Fibroblast of villous mesenchyme (primary cell): Measurements from ENCODE around the gene SYT6. TPM values are rescaled to one million over a fixed set of nuclear protein-coding genes. Genes with fewer than 3 reads are reported as not detected.

ENCODE experiments used
- DNase-seq: peaks from one replicate; pipeline ENCODE4 v3.0.0-alpha.2; 2010; ENCODE audit warnings: low read depth
- H3K4me3 ChIP-seq: 2 replicates; pipeline ENCODE4 v1.5.1; 2011; ENCODE audit warnings: low read depth, mild to moderate bottlenecking, low read length
- CTCF ChIP-seq: IDR thresholded peaks from 2 replicates; pipeline ENCODE4 v1.5.1; 2012; ENCODE audit warnings: low read depth, mild to moderate bottlenecking, low read length; ENCODE audit not compliant: insufficient read depth
- total RNA-seq: library from RNA; depleted of rRNA; stranded (reverse); fragments of >200 nt; gene quantifications from 2 replicates; pipeline ENCODE4 v1.2.3, GENCODE V29; 2012

Gene SYT6
- total RNA-seq, 1 donor, result not detected

- no peak overlapping the region for H3K4me3 ChIP-seq
- DNase-seq, result peak; percentile 8
- TF ChIP-seq CTCF, result no peak
Measured at GRCh38 chr1:114094363-114094634, 59.4 kb downstream of the SYT6 start.

- TF ChIP-seq CTCF, result no peak
- H3K4me3 ChIP-seq, result no peak overlapping the region
- DNase-seq, result peak; percentile 3
Measured at GRCh38 chr1:114093624-114094362, 59.9 kb downstream of the SYT6 start.

GRCh38 chr1:114092186-114093062 lies 61.2 kb downstream of the SYT6 start:
- no peak for DNase-seq
- no peak overlapping the region for H3K4me3 ChIP-seq

GRCh38 chr1:114091711-114092110 lies 62.0 kb downstream of the SYT6 start:
- H3K4me3 ChIP-seq, result no peak overlapping the region
- no peak for TF ChIP-seq CTCF
- DNase-seq, result no peak

More at GRCh38 chr1:114092186-114093062, 61.2 kb downstream of the SYT6 start:
- TF ChIP-seq CTCF, result no peak

- no peak overlapping the region for H3K4me3 ChIP-seq
- TF ChIP-seq CTCF, result no peak
- DNase-seq, result no peak
Measured at GRCh38 chr1:114090738-114091505, 62.7 kb downstream of the SYT6 start.

- no peak for TF ChIP-seq CTCF
- DNase-seq, result no peak
- H3K4me3 ChIP-seq, result no peak overlapping the region
Measured at GRCh38 chr1:114089502-114090138, 64.0 kb downstream of the SYT6 start.
